ENCODE measurements around the gene SNAP47.

The SNAP47 gene

DNA sequence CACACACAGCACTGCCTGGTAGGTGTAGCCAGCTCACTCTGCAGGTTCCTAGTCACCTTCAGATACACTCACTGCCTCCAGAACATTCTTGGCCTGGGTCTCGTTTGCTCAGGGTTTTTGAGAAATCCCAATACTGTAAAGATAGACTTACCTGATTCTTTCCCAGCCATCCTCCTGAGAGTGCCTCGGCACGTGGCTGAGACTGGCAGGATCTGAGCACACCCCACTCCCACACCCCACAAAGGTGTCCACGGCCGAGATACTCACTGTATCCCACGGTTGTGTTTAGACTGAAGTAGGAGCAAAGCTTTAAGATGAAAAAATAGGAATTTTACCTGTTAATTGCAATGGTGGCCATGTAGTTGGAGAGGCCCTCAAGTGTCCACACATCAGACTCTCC is 33.4 kb downstream of the SNAP47 start:
- DNase-seq (ENCODE audit: low spot score) = no peak

DNA sequence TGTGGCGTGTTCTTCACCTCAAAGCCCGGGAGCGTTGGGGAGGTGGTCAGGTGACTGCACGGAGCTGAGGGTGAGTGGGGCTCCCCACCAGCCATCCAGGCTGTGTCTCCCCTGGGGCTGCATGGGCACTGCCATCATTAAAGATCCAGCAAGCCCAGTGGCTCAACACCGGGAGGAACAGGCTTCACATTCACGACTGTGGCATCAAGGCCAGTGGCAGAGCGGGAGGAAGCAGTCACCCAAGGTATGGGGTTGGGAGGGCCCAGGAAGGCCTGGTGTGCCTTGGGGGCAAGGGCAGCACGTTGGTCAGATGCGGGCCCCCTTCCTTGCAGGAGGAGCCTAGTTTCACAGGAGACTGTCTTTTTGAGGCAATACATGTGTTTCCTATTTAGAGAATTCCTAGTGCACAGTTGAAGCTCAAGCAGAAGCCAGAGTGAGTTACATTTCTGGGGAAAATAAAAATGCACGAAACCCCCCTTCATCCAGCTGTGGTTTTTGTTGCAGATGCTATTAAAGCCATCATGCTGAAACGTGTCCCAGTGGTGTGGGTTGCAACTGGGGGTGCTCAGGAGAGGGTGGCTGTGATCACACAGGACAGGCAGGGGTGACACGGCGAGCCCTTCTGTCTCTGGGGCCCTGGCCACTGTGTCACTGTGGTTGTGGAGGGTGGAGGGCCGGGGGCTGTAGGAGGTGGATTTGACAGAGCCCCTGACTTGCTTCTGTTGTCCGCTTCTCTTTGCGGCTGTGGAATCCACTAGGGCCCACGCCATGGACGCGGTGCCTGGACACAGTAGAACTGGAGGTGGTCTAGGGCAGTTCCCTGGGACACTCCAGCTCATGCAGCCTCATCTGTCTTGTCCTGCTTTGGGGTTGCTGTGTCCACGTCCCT is 34.1 kb downstream of the SNAP47 start:
- no peak for DNase-seq (ENCODE audit: low spot score)

DNA sequence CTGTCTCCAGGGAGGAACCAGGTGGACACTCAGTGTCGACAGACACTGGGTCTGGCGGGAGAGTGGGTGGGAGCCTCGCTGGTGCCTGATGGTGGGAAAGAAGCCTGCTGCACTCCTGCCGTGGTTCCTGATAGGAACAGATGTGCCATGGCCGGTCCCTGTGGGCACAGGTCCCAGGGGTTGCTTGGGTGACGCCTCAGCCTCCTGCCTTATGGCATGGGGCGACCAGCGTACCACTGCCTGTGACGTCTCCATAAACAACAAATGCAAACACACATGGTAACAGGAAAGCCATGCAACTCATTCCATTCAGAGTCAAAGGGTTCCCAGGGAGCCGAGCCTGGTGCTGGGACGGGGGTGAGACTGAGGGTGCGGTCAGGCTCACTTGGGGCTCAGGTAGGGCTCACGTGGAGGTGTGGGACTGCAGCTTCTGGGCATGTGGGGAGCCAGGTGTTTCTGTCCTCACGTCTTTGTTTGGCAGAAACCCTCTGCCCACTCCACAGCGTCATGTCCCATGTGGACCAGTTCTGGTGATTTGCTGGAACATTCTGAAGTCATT is 34.8 kb downstream of the SNAP47 start:
- no peak for DNase-seq (ENCODE audit: low spot score)

DNA sequence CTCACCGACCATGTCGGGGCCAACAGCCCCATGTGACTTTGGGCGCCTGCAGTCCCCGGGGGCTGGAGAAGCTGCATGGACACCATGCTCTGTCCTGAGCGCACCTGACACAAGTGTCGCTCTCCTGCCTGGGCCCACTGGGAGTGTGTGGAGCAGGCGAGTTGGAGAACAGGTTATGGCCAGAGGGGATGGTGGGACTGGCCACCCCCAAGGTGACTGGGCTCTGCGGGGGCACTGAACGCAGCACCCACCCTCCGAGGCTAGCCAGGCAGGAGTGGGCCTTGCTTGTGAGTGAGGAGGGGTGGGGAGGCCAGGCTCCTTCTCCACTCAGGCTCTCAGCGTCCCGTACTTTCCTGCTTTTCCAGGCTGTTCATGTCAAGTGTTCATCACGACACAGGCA is 35.6 kb downstream of the SNAP47 start:
- DNase-seq (ENCODE audit: low spot score) = no peak

DNA sequence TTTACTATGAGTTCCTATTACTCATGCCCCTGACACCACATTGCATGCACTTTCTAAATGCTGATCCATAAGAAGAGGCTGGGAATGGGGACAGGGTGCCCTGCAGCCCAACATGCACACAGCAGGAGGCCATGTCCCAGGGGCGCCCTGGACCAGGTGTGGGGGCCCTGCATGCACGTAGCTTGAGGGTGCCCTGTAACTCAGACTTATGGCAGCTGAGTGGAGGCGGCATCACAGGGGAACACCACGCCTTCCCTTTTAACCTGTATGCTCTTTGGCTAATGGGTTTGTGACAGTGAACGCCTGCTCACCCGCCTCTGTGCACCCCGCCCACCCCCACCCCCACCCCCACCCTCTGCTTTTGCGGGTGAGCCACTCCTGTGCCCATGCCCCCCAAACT is 36.1 kb downstream of the SNAP47 start:
- no peak for DNase-seq (ENCODE audit: low spot score)

DNA sequence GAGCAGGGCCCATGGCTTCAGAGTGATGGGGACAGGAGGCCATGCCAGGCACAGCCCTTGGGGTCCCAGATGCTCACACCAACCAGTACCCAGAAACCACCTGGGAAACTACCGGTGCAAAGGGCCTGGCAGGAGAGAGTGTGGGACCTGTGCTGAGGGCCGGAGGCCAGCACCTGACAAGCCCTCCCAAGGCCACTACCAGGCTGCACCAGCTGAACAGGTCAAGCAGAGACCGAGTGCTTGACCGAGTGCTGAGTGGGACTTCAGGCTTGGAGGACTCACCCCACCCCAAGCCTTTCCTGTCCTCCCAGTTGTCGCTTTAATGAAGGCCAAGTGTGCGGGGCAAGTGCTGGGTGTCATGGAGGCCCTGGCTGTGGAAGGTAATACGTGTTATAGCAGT is 36.5 kb downstream of the SNAP47 start:
- no peak for DNase-seq (ENCODE audit: low spot score)

DNA sequence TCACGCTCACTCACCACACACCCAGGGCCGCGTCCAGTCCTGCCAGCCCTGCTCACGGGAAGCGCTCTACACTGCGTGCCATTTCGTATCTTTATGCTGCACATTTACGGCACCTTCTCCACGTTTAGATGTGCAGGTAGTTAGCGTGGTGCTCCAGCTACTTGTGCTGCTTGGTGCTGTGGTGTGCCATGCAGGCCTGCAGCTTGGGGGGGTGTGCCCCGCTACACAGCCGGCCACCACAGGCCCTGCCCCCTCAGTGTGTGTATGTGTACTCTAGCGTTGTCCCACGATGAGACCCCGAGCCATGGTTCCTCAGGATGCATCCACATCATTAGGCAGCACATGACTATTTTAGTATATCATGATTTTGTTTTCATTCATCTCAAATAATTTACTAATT is 38.3 kb downstream of the SNAP47 start:
- DNase-seq (ENCODE audit: low spot score) = no peak

DNA sequence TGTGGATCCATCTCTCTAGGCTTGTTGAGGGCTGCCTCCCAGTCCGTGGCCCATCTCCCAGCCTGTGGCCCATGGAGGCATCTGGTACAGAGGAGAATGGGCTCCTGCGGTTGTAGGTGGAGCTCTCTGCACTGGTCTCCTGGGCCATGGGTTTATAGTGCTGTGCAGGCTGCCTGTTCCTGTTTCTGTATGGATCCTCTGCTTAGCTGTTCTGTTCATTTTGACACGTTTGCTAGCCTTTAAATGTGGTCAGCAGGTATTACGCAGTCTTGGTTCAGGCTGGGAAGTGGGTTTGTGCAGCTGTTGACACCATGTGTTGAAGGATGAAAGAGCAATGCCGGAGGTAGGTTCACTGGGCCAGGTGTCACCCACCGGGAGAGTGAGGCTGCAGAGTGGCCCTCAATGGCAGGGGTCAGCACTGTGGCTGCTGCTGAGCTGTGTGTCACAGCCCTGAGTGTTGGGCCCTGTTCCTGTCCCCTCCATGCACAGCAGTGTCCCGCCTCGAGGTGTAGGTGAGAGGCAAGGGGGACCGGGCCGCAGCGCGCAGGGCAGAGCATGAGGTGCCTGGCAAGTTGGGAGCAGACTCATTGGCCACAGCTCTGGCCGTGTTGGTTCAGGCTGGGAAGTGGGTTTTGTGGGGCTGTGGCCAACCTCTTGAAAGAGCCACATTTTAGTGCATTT is 39.0 kb downstream of the SNAP47 start:
- no peak for DNase-seq (ENCODE audit: low spot score)

DNA sequence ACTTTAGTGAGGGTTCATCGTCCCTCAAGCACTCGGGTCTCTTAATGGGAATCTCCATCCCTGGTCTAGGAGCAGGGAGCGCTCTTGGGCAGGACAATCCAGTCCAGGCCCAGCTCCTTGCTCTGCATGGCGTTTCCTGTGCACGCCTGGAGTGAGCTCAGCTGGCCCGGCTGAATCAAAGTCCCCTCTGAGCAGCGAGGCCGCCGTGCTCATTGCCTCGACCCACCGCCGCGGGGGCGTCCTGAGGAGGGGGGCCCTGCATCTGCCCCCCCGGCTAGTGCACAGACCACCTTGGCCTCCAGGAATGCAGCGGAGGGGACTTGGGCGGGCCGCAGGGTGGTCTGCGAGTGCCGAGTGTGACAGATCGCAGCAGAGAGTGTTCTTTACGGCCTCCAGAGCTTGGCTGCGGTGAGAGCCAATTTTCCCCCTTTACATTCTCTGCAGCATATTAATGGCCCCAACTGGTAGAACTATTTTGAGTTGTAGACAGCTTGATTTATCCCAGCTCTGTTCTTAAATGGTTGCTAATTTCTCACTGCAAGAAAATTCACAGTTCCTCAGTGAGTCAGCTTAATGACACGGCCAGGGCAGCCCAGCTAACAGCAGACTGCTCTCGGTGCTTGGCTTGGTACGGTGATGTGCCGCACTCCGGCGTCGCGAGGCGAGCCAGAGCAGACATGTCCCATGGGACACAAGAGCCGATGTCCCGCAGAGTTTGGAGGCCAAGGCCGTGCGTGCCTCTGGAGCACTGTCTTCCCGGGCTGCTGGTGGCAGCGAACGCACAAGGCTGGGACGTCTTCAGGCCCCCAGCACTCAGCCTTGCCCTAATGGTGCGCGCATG is 39.8 kb downstream of the SNAP47 start:
- DNase-seq (ENCODE audit: low spot score) = no peak

DNA sequence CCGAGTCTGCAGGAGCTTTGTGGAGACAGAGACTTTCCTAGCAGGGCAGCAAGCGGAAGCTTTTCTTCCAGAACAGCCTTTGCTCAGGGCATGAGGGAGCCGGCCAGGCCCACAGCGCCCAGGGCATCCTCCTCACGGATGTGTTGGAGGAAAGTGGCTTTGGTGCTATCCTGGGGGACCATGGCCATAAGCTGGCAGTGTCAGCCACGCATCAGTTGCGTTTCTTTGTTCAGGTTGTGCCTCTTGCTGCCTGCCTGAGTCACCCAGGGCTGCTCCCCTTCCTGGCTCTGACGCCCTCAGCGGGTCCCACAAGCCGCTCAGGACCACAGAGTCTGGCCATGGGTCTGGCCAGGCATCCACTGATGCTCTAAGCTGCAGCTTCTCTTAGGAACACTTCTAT is 40.6 kb downstream of the SNAP47 start:
- DNase-seq (ENCODE audit: low spot score) = no peak

DNA sequence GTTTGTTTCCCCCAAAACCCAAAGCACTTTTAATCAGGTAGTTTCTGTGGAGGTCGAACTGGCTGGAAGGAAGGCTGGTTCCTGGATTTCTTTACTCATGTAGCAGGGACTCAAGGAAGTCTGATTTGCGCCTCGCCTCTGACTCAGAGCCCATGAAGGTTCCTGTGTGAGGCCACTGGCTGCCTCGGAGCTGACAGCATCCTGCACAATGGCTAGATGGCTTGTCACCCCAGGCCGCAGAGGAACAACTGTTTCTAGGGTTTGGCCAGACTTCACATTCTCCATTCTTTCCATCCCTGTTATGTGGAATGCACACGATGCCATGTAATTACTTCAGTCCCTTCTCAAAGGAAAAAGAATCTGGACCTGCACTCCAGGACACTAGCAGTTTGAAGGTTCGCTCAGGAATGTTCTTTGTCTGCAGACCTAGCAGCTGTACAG is 41.1 kb downstream of the SNAP47 start:
- no peak for DNase-seq (ENCODE audit: low spot score)

DNA sequence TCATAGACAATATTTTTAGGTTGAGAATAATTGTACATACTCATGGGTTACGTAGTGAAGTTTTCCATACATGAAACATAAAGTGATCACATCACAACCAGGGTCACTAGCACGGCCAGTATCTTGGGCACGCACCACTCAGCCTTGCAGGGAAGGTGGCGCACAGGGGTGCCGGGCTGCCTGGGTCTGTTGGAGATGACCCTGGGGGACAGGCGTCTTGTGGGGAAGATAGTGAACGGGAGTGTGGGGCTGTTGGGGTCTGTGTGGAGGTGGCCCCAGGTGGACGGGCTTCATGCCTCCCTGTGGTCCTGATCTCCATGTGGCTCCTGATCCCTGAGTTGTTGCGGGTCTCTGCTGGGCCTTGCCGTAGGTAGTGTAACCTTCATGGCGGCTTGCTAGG is 41.9 kb downstream of the SNAP47 start:
- DNase-seq (ENCODE audit: low spot score) = no peak

DNA sequence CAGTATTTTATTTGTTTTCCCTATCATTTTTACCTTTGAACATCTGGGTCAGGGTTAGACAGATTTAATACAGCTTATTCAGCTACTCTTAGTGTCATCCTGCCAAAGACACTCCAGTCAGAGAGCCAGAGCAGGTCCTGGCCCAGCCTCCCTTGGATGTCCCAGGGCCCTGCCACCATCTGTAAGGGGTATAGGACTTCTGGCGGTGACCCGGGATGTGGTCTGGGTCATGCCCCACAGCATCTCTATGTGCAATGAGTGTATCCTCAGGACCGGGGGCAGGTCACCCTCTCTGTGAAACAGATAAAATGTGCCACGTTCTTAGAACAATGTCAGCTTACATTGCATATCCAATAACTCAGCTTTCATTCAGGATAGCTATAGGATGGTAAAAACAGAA is 42.4 kb downstream of the SNAP47 start:
- DNase-seq (ENCODE audit: low spot score) = no peak

DNA sequence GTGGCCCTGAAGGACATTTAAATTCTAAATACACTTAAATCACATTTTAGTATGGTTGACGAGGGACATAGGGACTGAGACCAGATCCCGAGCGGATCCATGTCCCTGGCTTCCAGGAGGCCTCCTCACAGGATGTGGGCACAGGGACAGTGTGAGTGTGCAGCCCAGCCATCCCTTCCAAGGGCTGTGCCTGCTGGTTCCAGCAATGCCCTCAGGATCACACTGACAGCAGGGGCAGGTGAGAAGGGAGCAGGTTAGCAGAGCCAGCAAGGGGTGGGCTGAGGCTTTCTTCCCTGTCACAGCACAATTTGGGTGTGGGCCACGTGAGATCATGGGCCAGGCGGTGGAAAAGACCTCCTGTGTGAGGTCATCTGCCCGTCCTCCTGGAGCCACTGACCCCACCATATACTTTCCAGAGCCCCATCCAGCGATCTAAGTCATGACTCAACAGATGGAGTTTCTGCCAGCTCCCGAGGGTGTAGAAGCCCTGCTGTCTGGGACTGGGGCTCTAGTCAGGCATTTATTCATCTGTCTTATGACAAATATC is 43.2 kb downstream of the SNAP47 start:
- no peak for DNase-seq (ENCODE audit: low spot score)

DNA sequence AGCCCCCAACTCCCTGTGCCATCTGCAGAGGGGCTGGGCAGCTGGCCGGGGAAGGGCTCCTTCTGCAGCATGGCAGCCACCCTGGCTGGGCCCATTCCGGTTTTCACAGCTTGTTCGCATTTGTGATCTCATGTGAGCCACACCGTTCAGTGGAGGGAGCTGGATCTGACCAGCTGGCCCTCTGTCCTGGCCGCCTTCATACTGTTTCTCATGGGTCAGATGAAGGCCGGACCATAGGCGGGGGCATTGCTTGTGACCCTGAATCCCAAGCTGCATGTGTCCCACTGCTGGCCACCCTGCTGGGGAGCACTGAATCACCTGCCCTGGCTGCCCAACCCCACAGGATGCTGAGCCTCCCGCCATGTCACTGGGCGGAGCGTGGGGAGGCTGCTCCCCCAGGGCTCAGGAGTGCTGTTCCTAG is 43.8 kb downstream of the SNAP47 start:
- no peak for DNase-seq (ENCODE audit: low spot score)

DNA sequence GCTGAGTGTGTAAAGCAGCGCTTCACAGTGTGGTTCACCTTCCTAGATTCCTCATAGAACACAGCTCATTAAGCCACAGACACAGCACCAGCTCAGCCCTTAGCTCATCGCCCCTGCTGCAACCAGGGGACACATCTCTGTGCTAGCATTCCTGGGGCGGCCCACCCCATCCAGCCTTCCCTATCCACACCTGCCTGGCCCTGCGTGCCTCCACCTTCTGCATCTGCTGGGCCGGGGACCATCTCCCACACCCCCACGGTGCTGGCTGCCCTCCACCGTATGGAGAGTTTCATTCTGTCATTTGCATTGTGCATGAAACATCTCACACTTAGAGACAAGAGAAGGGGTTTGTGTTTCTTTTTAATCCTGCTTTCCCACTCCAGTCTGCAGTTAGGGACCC is 44.5 kb downstream of the SNAP47 start:
- DNase-seq (ENCODE audit: low spot score) = no peak

DNA sequence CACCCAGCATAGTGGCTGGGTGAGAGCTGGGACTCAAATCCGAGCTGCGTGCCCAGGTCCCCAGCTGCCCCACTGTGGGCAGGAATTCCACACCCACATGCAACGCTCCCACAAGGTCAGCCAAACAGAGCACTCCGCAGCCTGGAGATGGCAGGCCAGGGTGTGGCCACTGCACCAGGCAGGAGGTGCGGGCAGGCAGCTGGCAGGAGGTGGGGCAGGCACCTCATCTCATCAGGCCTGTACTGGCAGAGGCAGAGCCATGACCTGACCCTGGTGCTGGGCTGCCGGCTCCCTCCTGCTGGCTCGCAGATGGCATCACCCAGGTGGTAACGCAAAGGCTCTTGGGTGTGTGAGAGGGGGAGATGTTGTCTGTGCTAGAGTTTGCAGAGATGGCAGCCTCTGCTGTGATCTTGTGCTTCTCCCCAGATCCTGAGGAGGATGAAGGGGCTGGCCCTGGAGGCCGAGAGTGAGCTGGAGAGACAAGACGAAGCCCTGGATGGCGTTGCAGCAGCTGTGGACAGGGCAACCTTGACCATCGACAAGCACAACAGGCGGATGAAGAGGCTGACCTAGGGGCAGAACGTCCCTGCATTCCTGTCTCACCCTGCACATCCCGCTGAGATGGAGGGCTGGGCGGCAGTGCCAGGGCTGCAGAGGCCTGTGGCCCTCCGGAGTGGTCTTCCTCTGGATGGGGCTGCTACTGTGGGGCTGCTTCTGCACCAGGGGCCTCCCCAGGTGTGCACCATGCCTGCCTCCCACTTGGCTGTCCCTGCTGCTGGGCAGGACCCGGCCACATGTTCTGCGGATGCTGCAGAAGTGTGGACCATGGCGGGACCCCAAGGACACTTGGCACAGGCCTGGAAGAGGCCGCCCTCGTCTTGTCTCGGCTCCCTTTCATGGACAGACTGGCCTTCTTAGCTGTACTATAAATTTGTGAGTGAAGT is 45.1 kb downstream of the SNAP47 start:
- DNase-seq (ENCODE audit: low spot score) = no peak

DNA sequence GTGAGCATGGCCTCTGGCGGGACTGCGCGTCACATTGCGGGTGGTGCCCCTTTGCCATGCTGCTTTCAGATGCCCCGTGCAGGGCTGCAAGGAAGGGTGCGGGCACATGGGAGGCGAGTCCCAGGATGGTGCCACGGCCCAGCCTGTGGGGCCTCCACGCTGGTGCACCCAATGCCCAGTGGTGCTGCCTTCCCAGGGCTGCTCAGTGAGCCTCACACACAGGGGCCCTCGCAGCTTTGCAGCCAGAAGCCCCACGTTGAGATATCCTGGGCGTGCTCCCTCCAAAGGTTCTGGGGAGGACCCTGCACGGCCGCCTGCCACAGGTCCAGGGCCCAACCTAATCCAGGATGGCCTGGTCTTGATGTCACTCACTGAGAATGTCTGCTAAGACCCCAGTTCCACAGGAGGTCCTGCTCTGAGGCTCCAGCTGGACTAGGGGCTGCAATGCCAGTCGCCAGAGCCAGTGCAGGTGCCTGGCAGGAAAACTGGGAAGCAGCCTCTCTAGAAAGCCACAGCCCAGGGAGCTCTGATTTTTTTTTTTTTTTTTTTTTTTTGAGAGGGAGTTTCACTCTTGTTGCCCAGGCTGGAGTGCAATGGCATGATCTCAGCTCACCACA is 46.2 kb downstream of the SNAP47 start:
- DNase-seq (ENCODE audit: low spot score) = no peak

DNA sequence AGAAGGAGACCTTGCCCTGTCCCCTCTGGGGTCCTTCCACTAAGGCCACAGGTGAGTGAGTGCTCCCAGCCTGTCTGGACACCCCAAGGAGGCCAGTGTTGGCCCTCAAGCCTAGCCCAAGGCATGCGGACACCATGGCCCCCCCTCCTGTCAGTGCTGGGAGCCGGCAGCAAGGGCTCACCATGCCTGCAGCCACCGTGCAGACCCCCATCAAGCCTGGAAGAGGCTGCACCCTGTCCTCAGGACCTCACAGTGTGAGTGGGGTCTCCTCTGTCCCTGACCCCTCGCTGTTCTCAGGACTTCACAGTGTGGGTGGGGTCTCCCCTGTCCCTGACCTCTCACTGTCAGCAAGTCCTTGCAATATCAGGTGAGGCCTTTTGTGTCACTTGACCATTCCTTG is 47.0 kb downstream of the SNAP47 start:
- no peak for DNase-seq (ENCODE audit: low spot score)

DNA sequence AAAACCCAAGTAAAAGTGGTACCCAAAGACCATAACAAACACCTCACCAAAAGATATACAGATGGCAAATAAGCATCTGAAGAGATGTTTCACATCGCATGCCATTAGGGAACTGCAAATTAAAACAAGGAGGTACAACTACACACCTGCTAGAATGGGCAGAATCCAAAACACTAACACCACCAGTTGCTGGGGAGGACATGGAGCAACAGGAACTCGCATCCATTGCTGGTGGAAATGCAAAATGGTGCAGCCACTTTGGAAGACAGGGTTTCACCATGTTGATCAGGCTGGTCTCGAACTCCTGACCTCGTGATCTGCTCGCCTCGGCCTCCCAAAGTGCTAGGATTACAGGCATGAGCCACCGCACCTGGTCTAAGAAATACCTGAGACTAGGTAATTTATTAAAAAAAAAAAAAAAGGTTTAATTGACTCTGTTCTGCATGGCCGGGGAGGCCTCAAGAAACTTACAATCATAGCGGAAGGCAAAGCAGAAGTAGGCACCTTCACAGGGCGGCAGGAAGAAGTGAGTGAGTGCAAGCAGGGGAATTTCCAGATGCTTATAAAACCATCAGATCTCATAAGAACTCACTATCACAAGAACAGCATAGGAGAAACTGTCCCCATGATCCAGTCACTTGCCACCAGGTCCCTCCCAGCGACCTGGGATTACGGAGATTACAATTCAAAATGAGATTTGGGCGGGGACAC is 50.0 kb downstream of the SNAP47 start:
- no peak for DNase-seq (ENCODE audit: low spot score)
